Activated naive CD8-positive, alpha-beta T cell treated with anti-CD3 and anti-CD28 coated beads for 36 hours (primary cell): ENCODE measurements around the gene PDE2A. TPM values are rescaled to one million over a fixed set of nuclear protein-coding genes. Genes with fewer than 3 reads are reported as not detected.
A peak's percentile ranks its signal among the peaks of the same experiment; 100 is the strongest.
"Not testable (repeated sequence)": the region's sequence is repeated elsewhere in the genome, so short reads cannot be mapped to it uniquely, and the experiment has no call there.

Experiments used
- DNase-seq: peaks from one replicate; pipeline ENCODE4 v3.0.0; 2021
- H3K27ac Mint-ChIP-seq: one replicate; pipeline ENCODE4 v1.8.0; 2022; ENCODE audit warnings: mild to moderate bottlenecking, moderate library complexity, mixed read lengths
- H3K27me3 Mint-ChIP-seq: one replicate; pipeline ENCODE4 v1.8.0; 2022; ENCODE audit warnings: mild to moderate bottlenecking, mixed read lengths
- H3K36me3 Mint-ChIP-seq: one replicate; pipeline ENCODE4 v1.8.0; 2021; ENCODE audit warnings: mild to moderate bottlenecking, mixed read lengths
- H3K4me1 Mint-ChIP-seq: one replicate; pipeline ENCODE4 v1.8.0; 2021; ENCODE audit warnings: mixed read lengths
- H3K4me3 Mint-ChIP-seq: one replicate; pipeline ENCODE4 v1.8.0; 2022; ENCODE audit warnings: mild to moderate bottlenecking, moderate library complexity, mixed read lengths
- H3K9me3 Mint-ChIP-seq: one replicate; pipeline ENCODE4 v1.8.0; 2022; ENCODE audit warnings: mixed read lengths
- total RNA-seq, 2 experiments: library from RNA; stranded (reverse); gene quantifications; one replicate each; pipeline ENCODE4 v1.2.3, GENCODE V29; 2021

The PDE2A gene
- total RNA-seq, 2 experiments from 2014 or later = 0.37 to 0.42 TPM

DNA sequence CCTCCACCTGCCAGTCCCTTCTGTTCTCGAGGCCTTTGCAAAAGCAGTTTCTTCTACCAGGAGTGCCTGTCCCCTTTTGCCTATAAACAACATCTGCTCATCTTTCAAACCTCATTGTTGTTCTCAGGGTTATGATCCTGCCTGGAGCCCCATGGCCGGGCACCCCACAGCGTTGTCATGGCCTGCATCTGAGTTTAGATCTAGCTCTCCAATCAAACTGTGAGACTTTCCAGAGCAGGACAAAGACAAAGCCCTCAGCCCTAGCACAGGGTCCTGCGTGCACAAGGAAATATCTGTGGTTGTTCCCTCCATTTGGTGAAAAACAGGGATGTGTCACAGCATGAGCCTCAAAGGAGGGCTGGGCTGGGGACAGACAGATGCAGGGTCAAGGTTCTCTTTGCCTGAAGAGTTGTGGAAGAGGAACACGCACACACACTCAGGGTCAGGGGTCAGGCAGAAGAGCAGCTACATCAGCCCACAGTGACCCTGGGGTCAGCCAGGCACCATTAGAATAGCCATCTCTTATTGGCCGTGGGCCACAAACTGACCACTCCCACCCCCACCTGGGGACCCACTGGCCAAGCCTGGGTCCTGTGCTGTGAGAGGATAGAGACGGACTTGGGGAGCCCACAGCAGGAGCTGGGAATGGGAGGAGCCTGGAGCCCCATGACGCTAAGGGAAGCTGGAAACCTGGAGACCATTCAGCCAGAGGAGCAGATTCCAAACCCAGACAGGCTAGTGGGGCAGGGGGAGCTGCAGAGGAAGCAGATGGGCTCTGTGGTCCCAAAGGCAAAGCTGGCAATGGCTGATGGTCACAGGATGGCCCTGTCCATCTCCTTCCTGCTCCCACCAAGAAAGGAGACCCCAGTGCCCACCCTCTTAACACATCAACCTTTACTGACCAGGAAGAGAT lies 99.4 kb downstream of the PDE2A start:
- H3K4me1 Mint-ChIP-seq = peaks cover 3% of the 10 kb centered on the region
- H3K27me3 Mint-ChIP-seq = peaks cover 29% of the 10 kb centered on the region
- H3K9me3 Mint-ChIP-seq = no peaks in the 10 kb centered on the region
- no peak for DNase-seq
- no peaks in the 10 kb centered on the region for H3K36me3 Mint-ChIP-seq
- no peak overlapping the region for H3K4me3 Mint-ChIP-seq
- no peak overlapping the region for H3K27ac Mint-ChIP-seq

DNA sequence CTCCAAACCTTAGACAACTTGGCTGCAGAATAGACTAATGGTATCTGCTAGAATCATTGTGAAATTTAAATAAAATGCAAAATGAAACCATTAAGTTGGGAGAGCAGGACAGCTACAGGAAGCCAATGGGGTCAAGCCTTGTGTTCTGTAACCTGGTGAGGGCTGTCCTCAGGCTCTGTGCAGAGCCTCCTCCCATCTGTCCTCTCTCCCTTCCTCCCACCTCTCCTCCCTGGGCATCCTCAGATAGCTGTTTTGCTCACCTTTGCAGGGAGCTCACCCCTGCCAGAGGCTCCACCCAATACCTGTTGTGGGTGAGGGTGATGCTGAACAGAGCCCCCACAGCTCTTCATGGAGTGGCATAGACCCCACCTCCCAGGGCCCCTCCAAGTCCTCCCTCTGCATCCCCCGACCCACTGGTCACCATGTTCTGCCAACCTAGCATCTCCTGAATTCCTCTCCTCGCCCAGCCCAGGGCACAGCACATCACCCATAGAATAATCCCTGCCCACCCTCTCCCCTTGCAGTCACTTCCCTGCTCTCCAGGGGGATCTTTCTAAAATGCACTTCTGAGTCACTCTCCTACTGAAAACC lies 100.3 kb downstream of the PDE2A start:
- Mint-ChIP-seq H3K9me3 (no peaks in the 10 kb centered on the region), H3K36me3 (no peaks in the 10 kb centered on the region), H3K4me3 (no peak overlapping the region), H3K4me1 (peaks cover 3% of the 10 kb centered on the region), H3K27ac (no peak overlapping the region), H3K27me3 (peaks cover 29% of the 10 kb centered on the region)
- no peak for DNase-seq

DNA sequence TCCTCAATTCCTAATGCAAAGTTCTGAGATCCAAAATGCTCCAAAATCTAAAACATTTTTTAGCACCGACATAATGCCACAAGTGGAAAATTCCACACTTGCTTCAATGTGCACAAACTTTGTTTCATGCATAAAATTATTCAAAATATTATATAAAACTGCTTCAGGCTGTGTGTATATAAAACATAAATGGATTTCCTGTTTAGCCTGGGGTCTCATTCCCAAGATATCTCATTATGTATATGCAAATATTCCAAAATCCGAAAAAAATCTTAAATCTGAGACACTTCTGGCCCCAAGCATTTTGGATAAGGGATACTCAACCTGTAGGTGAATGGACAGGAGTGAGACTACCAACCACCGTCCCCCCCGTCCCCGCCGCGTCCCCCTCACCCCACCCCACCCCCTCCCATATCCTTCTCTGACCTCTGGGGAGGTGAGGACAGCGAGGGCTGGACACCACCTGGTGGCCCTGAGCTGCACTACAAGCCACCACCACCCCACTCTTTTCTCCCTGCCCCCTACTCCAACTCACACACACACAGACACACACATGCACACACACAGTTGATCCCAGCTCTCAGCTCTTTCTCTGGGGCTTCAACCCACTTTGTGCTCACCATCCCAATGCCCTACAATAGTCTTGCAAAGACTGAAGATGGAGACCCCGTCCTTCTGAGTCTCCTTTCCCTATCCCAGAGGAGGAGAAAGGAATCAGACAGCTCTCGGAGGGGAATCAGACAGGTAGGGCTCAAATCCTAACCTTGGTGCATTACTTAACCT lies 101.0 kb downstream of the PDE2A start:
- Mint-ChIP-seq H3K4me3 (no peak overlapping the region), H3K4me1 (peaks cover 3% of the 10 kb centered on the region), H3K36me3 (no peaks in the 10 kb centered on the region), H3K9me3 (no peaks in the 10 kb centered on the region), H3K27me3 (peaks cover 29% of the 10 kb centered on the region), H3K27ac (no peak overlapping the region)
- DNase-seq = peak; percentile 27

DNA sequence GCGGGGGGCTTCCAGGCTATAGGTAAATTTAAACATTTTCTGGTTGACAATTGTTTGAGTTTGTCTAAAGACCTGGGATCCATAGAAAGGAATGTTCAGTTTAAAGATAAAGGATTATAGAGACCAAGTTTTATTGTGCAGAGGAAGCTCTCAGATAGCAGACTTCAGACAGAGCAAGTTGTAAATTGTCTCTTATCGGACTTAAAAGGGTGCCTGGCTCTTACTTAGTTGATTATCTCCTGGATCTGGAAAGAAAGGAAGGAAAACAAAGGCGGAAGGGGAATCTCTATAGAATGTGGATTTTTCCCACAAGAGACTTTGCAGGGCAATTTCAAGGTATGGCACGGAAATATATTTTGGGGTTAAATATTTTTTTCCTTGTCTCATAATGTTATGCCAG lies 101.7 kb downstream of the PDE2A start:
- not testable (repeated sequence) for H3K9me3 Mint-ChIP-seq, H3K27ac Mint-ChIP-seq, H3K36me3 Mint-ChIP-seq, H3K4me1 Mint-ChIP-seq, DNase-seq, H3K4me3 Mint-ChIP-seq
- peaks cover 32% of the 10 kb centered on the region for H3K27me3 Mint-ChIP-seq

DNA sequence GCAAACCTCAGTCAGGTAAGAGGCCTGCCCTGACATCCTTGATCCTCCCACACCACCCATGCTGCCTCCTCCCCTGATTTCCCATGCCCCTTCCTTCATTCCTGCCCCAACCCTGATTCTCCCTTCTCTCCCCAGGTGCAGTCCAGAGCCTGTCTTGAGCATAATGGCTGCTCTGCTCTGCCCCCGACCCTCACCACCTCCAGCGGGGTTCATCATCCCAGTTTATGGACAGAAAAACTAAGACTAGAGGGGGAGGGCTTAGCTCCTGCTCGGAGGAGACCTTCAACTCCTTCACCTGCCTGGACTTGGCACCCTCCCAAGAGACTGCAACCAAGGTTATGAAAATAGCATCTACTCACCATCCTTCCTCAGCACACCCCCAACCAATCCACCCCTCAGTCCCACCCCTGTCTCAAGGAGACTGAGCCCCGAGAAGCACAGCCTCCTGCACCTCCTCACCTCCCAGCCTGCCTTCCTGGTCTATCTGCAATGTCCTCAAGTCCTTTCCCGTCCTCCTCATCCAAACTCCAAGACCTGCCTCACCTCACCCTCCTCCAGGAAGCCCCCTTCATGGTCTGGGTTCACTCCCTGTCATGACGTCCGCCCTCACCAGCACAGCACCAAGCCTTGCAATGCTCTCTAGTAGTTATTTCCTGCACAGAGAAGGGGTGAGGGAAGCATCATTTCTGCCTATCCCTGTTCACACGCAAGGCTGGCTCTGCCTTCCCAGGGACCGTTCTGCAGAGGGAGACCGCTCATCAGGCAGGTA lies 103.1 kb downstream of the PDE2A start:
- no peak for DNase-seq
- peaks cover 32% of the 10 kb centered on the region for H3K27me3 Mint-ChIP-seq
- no peak overlapping the region for H3K27ac Mint-ChIP-seq
- no peaks in the 10 kb centered on the region for H3K36me3 Mint-ChIP-seq
- no peaks in the 10 kb centered on the region for H3K9me3 Mint-ChIP-seq
- peaks cover 3% of the 10 kb centered on the region for H3K4me1 Mint-ChIP-seq
- H3K4me3 Mint-ChIP-seq = no peak overlapping the region

DNA sequence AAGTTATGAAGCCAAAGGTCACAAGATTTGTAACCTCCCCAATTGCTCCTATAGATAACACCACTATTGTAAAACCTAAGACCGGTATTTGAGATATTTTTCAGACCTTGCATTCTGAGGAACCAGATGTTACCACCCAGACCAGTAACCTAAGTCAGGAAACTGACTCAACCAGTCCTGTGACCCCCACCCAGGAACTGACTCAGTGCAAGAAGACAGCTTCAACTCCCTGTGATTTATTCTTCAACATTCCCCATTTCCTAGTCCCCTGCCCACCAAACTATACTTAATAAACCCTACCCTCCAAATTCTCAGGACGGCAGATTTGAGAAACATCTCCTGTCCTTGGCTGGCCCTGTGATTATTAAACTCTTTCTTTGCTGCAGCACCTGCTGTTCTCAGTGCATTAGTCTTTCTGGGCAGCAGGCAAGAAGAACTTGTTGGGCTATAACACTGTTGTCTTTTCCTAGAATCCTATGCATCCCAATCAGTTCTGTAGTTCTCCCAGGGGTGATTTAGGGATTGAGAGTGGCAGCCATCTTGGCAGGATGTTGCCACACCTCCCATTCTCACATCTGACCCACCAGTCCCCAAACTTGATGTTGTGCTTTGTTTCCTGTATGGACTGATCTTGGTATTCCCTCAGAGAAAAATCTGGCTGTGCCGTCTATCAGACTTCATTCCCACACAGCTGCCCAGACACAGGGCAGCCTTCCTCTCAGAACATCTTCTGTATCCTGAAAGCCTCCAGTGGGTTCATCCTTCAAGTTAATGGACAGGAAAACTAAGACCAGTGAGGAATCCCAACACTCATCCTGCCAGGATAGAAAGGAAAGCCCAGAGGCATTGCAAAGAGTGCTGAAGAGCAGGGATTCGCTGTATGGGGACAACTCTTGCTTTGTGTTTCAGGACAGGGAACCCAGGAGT lies 104.0 kb downstream of the PDE2A start:
- Mint-ChIP-seq H3K27ac (no peak overlapping the region), H3K27me3 (peaks cover 32% of the 10 kb centered on the region), H3K4me1 (peaks cover 3% of the 10 kb centered on the region), H3K4me3 (no peak overlapping the region), H3K9me3 (no peaks in the 10 kb centered on the region), H3K36me3 (no peaks in the 10 kb centered on the region)
- DNase-seq = no peak

DNA sequence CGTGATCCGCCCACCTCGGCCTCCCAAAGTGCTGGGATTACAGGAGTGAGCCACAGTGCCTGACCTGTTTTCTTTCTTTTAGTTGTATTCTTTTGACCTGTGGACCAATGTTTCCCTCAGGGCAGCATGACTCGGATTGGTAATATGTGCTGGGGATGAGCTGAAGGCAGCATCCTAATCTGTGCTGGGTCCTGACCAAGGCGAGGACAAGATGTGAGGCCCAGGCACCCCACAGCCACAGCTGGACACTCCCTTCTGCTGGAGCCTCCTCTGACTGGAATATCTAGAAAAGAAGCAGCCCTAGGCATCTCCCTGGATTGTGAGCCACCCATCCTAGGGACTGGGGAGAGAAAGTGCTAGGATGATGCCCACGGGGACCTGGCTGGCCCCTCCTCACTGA lies 105.4 kb downstream of the PDE2A start:
- Mint-ChIP-seq H3K36me3 (no peaks in the 10 kb centered on the region), H3K4me1 (peaks cover 3% of the 10 kb centered on the region), H3K4me3 (no peak overlapping the region), H3K27me3 (peaks cover 23% of the 10 kb centered on the region), H3K27ac (no peak overlapping the region), H3K9me3 (no peaks in the 10 kb centered on the region)
- no peak for DNase-seq

DNA sequence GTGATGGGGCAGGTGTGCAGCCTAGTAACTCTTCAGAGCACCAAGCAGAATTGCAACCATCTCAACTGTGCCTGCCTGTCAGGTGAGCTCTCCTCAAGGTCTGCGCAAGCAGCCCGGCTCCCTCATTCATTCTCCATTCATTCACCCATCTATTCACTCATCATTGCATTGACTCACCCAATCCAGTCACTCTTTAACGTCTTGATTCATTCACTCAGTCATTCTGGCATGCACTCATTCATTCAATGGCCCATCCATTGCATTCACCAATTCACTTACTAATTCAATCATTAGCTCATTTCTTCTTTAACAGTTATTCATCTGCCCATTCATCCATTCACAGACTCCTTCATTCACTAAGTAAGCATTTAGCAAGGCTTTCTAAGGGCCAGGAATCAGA lies 111.8 kb downstream of the PDE2A start:
- Mint-ChIP-seq H3K27ac (no peak overlapping the region), H3K27me3 (no peaks in the 10 kb centered on the region), H3K4me1 (no peaks in the 10 kb centered on the region), H3K4me3 (no peak overlapping the region), H3K9me3 (no peaks in the 10 kb centered on the region), H3K36me3 (no peaks in the 10 kb centered on the region)
- DNase-seq = no peak

DNA sequence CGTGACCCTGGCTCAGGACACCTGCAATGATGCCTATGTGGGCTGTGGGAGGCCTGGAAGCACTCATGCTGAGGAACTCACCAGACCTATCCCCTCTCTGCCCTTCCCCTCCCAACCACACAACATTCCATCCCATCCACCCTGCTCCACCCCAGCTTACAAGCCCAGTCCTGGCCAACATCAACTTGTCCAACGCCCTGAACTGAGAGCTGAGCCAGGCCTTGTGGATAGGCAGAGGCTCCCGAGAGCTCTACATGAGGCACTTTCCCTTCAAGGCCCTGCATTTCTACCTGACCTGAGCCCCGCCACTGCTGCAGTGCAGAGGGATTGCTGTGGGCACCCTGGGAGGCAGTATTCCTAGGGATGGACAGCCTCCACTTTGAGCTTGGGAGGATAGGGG lies 112.4 kb downstream of the PDE2A start:
- H3K4me3 Mint-ChIP-seq = no peak overlapping the region
- no peaks in the 10 kb centered on the region for H3K36me3 Mint-ChIP-seq
- no peaks in the 10 kb centered on the region for H3K27me3 Mint-ChIP-seq
- no peaks in the 10 kb centered on the region for H3K4me1 Mint-ChIP-seq
- no peaks in the 10 kb centered on the region for H3K9me3 Mint-ChIP-seq
- no peak overlapping the region for H3K27ac Mint-ChIP-seq
- no peak for DNase-seq

DNA sequence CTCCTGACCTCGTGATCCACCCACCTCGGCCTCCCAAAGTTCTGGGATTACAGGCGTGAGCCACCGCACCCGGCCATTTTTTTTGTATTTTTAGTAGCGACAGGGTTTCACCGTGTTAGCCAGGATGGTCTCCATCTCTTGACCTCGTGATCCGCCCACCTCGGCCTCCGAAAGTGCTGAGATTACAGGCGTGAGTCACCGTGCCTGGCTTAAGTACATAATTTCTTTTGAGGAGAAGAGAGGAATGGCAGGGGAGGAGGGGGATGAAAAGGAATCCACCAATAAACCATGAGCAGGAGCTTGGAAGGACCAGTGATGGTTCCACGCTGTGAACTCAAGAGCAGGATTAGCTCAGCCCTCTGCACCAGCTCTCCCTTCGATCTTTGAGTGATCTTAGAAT lies 113.4 kb downstream of the PDE2A start:
- not testable (repeated sequence) for H3K4me1 Mint-ChIP-seq, H3K36me3 Mint-ChIP-seq, H3K27ac Mint-ChIP-seq, DNase-seq, H3K4me3 Mint-ChIP-seq, H3K27me3 Mint-ChIP-seq, H3K9me3 Mint-ChIP-seq

DNA sequence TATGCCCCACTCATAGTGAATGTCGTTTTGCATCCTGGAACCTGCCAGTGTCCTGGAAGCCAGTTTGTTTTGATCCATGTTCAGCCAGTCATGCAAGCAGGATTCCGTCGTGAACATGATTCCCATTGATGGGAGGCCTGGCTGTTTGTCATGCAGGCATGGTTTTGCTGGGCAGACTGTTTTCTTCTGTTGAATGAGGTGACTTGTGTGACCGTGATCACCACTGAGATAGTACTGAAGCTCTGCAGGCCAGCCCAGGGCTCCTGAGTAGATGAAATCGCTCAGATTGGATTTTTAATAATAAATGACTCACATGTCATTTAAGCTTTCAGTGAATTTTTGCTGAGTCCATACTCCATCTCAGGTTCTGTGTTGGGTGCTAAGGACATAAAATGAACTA lies 117.8 kb downstream of the PDE2A start:
- no peak overlapping the region for H3K4me3 Mint-ChIP-seq
- no peaks in the 10 kb centered on the region for H3K4me1 Mint-ChIP-seq
- no peaks in the 10 kb centered on the region for H3K9me3 Mint-ChIP-seq
- H3K27me3 Mint-ChIP-seq = peaks cover 8% of the 10 kb centered on the region
- DNase-seq = no peak
- no peaks in the 10 kb centered on the region for H3K36me3 Mint-ChIP-seq
- H3K27ac Mint-ChIP-seq = no peak overlapping the region

DNA sequence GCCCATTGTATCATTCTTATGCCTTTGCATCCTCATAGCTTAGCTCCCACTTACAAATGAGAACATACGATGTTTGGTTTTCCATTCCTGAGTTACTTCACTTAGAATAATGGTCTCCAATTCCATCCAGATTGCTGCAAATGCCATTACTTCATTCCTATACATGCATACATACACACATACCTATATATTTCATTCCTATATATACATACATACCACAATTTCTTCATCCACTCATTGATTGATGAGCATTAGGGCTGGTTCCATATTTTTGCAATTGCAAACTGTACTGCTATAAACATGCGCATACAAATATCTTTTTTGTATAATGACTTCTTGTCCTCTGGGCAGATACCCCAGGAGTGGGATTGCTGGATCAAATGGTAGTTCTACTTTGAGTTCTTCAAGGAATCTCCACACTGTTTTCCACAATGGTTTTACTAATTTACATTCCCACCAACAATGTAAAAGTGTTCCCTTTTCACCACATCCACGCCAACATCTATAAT lies 119.2 kb downstream of the PDE2A start:
- H3K4me1 Mint-ChIP-seq, H3K9me3 Mint-ChIP-seq, H3K36me3 Mint-ChIP-seq, H3K27ac Mint-ChIP-seq, H3K27me3 Mint-ChIP-seq, DNase-seq, H3K4me3 Mint-ChIP-seq: not testable (repeated sequence)

DNA sequence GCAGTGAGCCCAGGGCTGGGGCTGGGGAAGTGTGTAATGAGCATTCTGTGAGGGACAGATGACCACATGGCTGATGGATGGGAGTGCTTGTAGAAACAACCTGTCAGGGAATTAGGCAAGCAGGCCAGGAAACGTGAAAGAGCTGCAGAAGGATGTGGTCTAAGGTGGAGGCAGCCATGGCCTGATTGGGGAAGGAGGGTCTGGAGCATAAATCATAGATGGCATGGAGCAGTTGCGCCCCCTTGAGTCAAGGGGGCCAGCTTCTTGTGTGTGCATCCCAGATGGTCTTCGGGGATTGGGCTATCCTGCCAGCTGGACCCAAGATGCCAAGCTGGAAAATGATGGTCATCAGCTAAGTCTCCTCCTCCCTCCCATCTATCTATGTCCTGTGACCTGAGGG lies 120.5 kb downstream of the PDE2A start:
- Mint-ChIP-seq H3K36me3 (no peaks in the 10 kb centered on the region), H3K27ac (no peak overlapping the region), H3K4me1 (no peaks in the 10 kb centered on the region), H3K4me3 (no peak overlapping the region), H3K9me3 (no peaks in the 10 kb centered on the region), H3K27me3 (peaks cover 8% of the 10 kb centered on the region)
- DNase-seq = peak; percentile 23

DNA sequence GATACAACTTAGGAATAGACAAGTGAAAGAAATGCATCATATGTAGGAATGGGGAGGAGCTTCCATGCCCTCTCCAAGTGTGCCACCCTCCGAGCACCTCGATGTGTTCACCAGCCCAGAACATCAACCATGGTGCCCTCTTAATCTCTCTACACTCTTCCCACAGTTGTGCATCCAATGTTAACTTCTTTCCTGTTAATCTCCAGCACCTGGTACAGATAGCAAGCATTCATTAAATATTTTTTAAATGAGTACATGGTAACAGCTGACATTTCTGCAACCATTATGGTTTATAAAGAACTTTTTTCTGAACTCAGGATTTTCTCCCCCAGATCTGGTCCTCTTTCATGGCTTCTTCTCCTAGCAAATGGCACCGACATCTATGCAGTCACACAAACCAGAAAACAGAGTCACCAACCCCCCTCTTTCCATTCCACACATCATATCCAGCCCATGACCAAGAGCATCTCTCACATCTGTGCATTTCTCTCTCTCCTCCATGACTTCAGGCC lies 121.8 kb downstream of the PDE2A start:
- no peaks in the 10 kb centered on the region for H3K9me3 Mint-ChIP-seq
- no peak overlapping the region for H3K27ac Mint-ChIP-seq
- H3K4me3 Mint-ChIP-seq = no peak overlapping the region
- H3K4me1 Mint-ChIP-seq = no peaks in the 10 kb centered on the region
- peaks cover 8% of the 10 kb centered on the region for H3K27me3 Mint-ChIP-seq
- DNase-seq = no peak
- H3K36me3 Mint-ChIP-seq = no peaks in the 10 kb centered on the region
